Type B pancreatic cell (in vitro differentiated cells): Measurements from ENCODE around the gene CLRN3. TPM values are rescaled to one million over a fixed set of nuclear protein-coding genes. Genes with fewer than 3 reads are reported as not detected.
A peak's percentile ranks its signal among the peaks of the same experiment; 100 is the strongest.

ENCODE experiments used
- DNase-seq: peaks from one replicate; pipeline ENCODE4 v3.0.0; 2021; ENCODE audit warnings: mixed read lengths; ENCODE audit not compliant: unreplicated experiment; ENCODE audit errors: extremely low spot score
- H3K27ac Mint-ChIP-seq: 2 replicates; pipeline ENCODE4 v1.8.0; 2021; ENCODE audit warnings: mild to moderate bottlenecking, mixed read lengths
- H3K27me3 Mint-ChIP-seq: 2 replicates; pipeline ENCODE4 v1.8.0; 2021; ENCODE audit warnings: mixed read lengths
- H3K36me3 Mint-ChIP-seq: 2 replicates; pipeline ENCODE4 v1.8.0; 2021; ENCODE audit warnings: mixed read lengths
- H3K4me1 Mint-ChIP-seq: one replicate; pipeline ENCODE4 v1.8.0; 2021; ENCODE audit warnings: mixed read lengths; ENCODE audit not compliant: unreplicated experiment
- H3K4me3 Mint-ChIP-seq: 2 replicates; pipeline ENCODE4 v1.8.0; 2021; ENCODE audit warnings: mild to moderate bottlenecking, mixed read lengths
- H3K9me3 Mint-ChIP-seq: 2 replicates; pipeline ENCODE4 v1.8.0; 2021; ENCODE audit warnings: mixed read lengths
- total RNA-seq: library from RNA; stranded (reverse); gene quantifications from 2 replicates; pipeline ENCODE4 v1.2.1, GENCODE V29; 2021; ENCODE audit warnings: low replicate concordance
- TF ChIP-seq, protein P1 (sequence below): fragments of 200-600 bp; sonication (generic); conservative IDR thresholded peaks from 2 replicates; pipeline ENCODE4 v1.5.0; 2021; ENCODE audit warnings: antibody characterized with exemption, mild to moderate bottlenecking

The CLRN3 gene
- total RNA-seq, 1 donor from 2014 or later = 2.2 TPM

DNA sequence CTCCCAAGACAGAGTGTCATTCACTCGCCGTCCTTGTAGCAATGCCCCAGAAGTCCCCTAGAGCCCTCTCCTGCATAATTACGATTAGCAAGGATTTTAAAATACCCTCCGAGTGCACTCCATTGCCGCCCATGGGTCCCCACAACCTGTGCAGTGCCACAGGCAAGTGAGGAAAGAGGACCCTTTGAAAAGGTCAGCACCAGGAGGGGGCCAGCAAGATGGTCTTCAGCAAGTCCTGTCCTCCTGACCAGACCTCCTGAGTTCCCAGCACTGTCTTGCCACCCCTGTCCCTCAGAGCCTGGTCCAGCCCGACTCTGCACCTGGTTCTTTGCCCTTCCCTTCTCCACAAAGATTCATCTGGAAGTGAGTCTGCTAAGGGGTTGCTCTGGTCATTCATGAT lies 32.1 kb downstream of the CLRN3 start:
- no peak for DNase-seq
- no peak overlapping the region for H3K4me3 Mint-ChIP-seq
- H3K9me3 Mint-ChIP-seq = peaks cover 12% of the 10 kb centered on the region
- peaks cover 7% of the 10 kb centered on the region for H3K36me3 Mint-ChIP-seq
- no peak overlapping the region for H3K27ac Mint-ChIP-seq
- TF ChIP-seq, protein P1, sequence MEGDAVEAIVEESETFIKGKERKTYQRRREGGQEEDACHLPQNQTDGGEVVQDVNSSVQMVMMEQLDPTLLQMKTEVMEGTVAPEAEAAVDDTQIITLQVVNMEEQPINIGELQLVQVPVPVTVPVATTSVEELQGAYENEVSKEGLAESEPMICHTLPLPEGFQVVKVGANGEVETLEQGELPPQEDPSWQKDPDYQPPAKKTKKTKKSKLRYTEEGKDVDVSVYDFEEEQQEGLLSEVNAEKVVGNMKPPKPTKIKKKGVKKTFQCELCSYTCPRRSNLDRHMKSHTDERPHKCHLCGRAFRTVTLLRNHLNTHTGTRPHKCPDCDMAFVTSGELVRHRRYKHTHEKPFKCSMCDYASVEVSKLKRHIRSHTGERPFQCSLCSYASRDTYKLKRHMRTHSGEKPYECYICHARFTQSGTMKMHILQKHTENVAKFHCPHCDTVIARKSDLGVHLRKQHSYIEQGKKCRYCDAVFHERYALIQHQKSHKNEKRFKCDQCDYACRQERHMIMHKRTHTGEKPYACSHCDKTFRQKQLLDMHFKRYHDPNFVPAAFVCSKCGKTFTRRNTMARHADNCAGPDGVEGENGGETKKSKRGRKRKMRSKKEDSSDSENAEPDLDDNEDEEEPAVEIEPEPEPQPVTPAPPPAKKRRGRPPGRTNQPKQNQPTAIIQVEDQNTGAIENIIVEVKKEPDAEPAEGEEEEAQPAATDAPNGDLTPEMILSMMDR = no peak
- no peaks in the 10 kb centered on the region for H3K27me3 Mint-ChIP-seq
- H3K4me1 Mint-ChIP-seq = no peaks in the 10 kb centered on the region

DNA sequence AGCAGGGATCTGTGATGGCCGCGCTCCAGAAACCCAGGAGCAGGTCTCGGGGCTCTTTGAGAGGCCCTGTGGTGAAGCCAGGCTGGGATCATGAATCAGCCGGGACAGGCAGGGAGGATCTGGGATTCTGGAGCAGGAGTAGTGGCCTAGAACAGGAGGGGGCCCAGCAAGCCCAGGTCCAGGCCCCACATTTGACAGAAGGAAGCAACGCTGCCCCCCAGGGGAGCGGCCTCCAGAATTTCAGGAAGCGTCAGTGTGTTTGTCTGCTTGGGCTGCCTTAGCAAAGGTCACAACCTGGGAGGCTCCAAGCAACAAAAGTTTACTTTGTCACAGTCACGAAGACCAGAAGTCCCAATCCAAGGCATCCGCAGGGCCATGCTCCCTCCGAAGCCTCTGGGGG lies 36.8 kb downstream of the CLRN3 start:
- no peaks in the 10 kb centered on the region for H3K36me3 Mint-ChIP-seq
- TF ChIP-seq, protein P1 = no peak

DNA sequence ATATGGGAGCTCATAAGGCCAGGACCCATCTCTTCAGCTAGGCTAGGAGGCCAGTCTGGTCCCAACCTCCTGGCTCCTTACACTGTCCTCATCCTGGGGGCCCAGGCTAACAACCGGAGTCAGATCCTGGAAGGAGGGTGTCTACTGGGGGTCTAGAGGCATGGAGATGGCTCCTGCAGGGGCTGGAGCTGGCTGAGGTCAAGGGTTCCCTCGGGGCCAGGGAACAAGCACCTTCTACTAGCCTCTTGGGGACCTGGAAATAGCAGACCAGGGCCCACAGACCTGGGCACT lies 37.2 kb downstream of the CLRN3 start:
- Mint-ChIP-seq H3K4me3 (no peak overlapping the region), H3K9me3 (no peaks in the 10 kb centered on the region), H3K27ac (no peak overlapping the region), H3K27me3 (peaks cover 21% of the 10 kb centered on the region), H3K36me3 (no peaks in the 10 kb centered on the region), H3K4me1 (no peaks in the 10 kb centered on the region)
- TF ChIP-seq, protein P1 = no peak
- DNase-seq = no peak

More for the DNA sequence above, 36.8 kb downstream of the CLRN3 start:
- H3K4me1 Mint-ChIP-seq = no peaks in the 10 kb centered on the region
- H3K4me3 Mint-ChIP-seq = no peak overlapping the region
- no peak overlapping the region for H3K27ac Mint-ChIP-seq
- peaks cover 17% of the 10 kb centered on the region for H3K27me3 Mint-ChIP-seq
- DNase-seq = no peak
- no peaks in the 10 kb centered on the region for H3K9me3 Mint-ChIP-seq

DNA sequence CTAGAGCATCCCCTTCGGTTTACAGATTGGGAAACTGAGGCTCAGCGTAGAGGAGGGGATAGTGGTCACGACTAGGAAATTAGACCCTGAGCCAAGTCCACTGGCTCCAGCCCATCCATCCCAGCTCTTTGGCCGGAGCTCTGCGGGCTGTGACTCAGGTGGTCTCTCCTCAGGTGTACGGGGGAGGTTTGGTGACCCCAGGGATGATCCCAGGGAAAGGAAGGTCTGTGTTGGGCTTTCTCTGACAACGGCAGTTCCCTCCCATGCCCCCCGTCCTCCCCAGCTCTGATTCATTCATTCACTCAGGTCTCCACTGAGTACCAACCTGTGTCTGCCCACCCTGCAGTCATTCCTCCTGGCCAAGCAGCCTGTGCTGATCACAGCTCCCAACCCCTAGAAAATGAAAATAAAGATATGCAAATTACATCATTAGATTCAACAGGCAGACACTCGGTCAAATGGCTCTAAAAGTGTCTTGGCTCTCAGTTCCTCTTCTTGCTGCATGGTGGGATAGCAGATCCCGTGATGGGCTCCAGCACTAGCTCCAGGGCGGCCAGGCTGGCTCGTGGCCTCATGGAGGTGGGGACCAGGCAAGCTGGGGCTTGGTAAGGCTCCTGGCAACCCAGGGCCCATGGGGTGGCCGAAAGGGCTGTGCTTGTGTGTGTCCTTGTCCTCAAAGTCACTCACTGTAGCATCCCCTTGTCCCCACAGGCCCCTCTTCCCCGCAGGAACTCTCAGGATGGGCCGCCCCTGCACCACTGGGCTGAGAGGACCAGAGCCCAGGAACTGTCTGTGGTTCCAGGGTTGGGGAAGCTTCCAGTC lies 37.8 kb downstream of the CLRN3 start:
- Mint-ChIP-seq H3K27ac (no peak overlapping the region), H3K4me3 (no peak overlapping the region), H3K36me3 (no peaks in the 10 kb centered on the region), H3K9me3 (no peaks in the 10 kb centered on the region), H3K4me1 (no peaks in the 10 kb centered on the region), H3K27me3 (peaks cover 27% of the 10 kb centered on the region)
- TF ChIP-seq, protein P1 = no peak
- DNase-seq = no peak

DNA sequence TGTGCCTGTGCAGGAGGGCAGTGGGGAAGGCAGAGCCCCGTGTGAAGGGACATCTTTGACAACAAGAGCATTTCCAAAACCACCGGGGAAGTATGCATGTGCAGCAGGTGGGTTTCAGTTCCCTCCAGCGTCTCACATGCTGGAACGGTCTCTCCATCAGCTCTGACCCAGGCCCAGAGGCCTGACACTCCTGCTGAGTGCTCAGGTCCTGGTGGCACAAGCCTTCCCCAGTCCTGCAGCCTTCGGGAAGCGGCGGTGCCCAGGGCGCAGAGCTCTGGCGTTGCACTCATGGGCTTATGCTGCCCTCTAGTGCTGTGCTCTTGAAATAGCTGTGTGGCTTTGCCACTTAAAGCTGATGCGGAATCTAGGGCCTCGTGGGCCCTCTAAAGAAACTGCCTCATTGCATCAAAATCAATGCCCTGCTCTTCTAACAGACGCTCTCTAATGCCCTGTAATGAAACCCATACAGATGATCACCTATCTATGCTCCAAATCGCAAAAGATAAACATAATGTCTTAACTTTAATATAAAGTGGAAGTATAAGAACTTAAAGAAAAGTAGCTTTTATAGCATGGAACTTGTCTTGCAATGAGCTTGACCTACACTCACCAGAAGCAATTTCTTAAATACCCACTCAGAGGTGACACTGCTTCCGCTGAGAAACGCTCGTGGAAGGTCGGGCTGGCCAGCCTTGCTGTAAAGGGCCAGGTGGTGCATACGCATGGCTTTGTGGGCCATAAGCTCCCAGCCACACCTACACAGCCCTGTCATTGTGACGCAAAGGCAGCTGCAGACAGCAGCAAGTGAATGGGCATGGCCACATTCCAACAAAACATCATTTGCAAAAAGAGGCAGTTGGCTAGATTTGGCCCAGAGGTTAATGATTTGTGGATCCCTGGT lies 38.6 kb downstream of the CLRN3 start:
- Mint-ChIP-seq H3K27me3 (peaks cover 33% of the 10 kb centered on the region), H3K4me1 (peaks cover 6% of the 10 kb centered on the region), H3K9me3 (no peaks in the 10 kb centered on the region), H3K36me3 (no peaks in the 10 kb centered on the region), H3K27ac (no peak overlapping the region), H3K4me3 (no peak overlapping the region)
- TF ChIP-seq, protein P1 = peak; percentile 83
- no peak for DNase-seq
